RWPE1 (cell line): ENCODE measurements around the gene NAA35.
"Not testable (repeated sequence)": the region's sequence is repeated elsewhere in the genome, so short reads cannot be mapped to it uniquely, and the experiment has no call there.

Experiments used
- CTCF ChIA-PET: fragments of 350-600 bp; sonication (Branson Sonifier 250); formaldehyde crosslinking; extraction: SDS; loops from one replicate; lab custom pipeline; 2021; lab: Yijun Ruan, JAX
- POLR2A ChIA-PET: fragments of 400-600 bp; formaldehyde crosslinking; extraction: SDS; loops from one replicate; lab custom pipeline; 2020; ENCODE audit warnings: antibody characterized with exemption; ENCODE audit not compliant: low non-redundant PET; lab: Yijun Ruan, JAX
- DNase-seq: peaks from one replicate; pipeline ENCODE4 v3.0.0; 2012; ENCODE audit warnings: low spot score
- H3K27ac ChIP-seq: fragments of 450-650 bp; 2 replicates; pipeline ENCODE4 v1.5.1; 2017
- TF ChIP-seq, protein P1 (sequence below): fragments of 450-650 bp; conservative IDR thresholded peaks from 2 replicates; pipeline ENCODE4 v1.5.1; 2017; ENCODE audit warnings: low read depth, mild to moderate bottlenecking

The NAA35 gene

DNA sequence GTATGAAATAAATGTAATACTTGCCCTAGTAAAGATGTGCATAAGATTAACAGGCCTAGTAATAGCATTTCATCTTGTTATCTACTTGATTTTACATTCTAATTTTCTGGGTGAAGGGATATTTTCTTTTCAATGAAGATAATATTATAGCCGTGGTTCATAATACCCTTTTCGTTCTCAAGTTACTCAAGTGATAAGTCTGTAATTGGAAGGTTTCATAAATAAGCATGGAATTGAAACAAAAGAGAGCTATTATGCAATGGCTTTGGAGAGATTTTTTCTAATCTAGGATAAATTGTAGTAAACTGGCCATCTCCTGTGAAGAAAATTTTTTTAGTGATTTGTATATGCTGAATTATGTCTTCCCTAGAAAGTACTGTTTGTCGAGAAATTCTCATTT is 19.0 kb downstream of the NAA35 start:
- ChIA-PET POLR2A (interaction anchor here (0.6 kb wide), 1 partner anchor 120 kb away, joined by 4 read pairs; no protein-coding TSS in a partner anchor), CTCF (no interaction called here)
- DNase-seq, result no peak
- TF ChIP-seq, protein P1, sequence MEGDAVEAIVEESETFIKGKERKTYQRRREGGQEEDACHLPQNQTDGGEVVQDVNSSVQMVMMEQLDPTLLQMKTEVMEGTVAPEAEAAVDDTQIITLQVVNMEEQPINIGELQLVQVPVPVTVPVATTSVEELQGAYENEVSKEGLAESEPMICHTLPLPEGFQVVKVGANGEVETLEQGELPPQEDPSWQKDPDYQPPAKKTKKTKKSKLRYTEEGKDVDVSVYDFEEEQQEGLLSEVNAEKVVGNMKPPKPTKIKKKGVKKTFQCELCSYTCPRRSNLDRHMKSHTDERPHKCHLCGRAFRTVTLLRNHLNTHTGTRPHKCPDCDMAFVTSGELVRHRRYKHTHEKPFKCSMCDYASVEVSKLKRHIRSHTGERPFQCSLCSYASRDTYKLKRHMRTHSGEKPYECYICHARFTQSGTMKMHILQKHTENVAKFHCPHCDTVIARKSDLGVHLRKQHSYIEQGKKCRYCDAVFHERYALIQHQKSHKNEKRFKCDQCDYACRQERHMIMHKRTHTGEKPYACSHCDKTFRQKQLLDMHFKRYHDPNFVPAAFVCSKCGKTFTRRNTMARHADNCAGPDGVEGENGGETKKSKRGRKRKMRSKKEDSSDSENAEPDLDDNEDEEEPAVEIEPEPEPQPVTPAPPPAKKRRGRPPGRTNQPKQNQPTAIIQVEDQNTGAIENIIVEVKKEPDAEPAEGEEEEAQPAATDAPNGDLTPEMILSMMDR, result no peak
- no peak overlapping the region for H3K27ac ChIP-seq

DNA sequence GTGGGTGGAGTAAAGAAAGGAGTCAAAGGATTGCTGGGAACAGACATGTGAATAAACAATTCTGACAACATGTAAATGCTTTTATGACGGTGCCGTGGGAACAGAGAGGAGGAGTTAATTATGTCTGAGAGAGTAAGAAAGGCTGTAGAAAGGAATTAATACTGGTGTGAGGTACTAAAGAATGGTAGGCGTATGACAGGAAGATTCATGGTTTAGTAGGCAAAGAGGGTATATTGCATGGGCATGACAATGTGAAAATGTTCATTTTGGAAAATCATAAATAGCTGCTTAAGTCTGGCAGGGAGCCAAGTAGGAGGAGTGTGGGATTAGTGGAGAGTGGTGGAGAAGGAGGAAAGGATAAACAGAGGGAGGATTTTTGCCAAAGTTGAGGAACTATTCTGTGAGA is 19.7 kb downstream of the NAA35 start:
- ChIA-PET POLR2A (no interaction called here), CTCF (interaction anchor here (0.6 kb wide), 1 partner anchor 384 kb away, joined by 3 read pairs; no protein-coding TSS in a partner anchor)
- no peak for DNase-seq
- TF ChIP-seq, protein P1, result no peak
- H3K27ac ChIP-seq, result no peak overlapping the region

DNA sequence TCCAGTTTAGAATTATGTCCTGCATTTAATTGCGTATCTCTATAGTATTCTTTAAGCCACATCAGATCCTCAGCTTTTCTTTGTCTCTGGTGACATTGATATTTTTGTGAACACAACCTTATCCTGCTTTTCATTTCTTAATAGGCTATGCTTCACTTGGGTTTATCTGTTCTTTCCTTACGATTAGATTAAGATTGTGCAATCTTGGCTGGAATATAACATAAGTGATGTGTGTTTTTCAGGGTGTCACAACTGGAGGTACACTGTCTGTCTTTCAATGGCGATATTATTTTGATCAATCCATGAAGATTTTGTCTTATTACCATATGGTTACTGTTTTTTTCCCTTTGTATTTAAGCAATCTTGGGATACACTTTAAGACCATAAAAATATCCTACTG is 23.6 kb downstream of the NAA35 start:
- ChIA-PET POLR2A (no interaction called here), CTCF (no interaction called here)
- DNase-seq, result no peak

DNA sequence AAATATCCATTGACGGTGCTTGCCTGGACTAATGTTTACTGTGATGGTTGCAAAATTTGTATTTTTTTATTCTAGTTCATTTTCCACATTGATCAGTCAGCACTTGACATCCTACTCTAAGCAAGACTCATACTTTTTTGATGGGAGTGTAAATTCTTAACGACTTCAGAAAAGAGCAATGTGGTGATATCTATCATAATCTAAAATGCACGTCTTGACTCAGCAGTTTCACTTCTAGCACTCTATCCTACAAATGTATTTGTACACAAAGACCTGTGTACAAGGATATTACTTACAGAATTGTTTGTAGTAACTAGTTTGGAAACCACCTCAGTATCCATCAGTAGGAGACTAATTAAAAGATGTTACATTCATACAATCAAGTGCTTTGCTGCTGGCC is 24.0 kb downstream of the NAA35 start:
- CTCF ChIA-PET, result no interaction called here
- POLR2A ChIA-PET, result no interaction called here
- TF ChIP-seq, protein P1, result no peak
- no peak for DNase-seq
- no peak overlapping the region for H3K27ac ChIP-seq

More for the DNA sequence above, 23.6 kb downstream of the NAA35 start:
- no peak overlapping the region for H3K27ac ChIP-seq
- TF ChIP-seq, protein P1, result no peak

DNA sequence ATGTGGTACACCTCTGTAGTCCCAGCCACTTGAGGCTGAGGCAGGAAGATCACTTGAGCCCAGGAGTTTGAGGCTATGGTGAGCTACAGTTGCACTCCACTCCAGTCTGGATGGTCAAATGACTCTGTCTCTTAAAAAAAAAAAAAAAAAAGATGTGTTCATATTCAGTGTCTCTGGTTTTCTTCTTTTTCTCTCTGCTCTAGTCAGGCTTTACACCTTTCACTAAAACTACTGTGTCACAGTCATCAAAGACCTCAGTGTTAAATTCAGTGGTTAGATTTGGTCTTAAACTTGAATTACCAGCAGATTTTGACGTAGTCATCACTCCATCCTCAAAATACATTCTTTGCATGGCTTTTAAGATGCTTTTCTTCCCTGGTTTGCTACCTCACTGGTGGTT is 28.8 kb downstream of the NAA35 start:
- ChIA-PET POLR2A (no interaction called here), CTCF (no interaction called here)
- no peak overlapping the region for H3K27ac ChIP-seq
- TF ChIP-seq, protein P1, result no peak
- no peak for DNase-seq

DNA sequence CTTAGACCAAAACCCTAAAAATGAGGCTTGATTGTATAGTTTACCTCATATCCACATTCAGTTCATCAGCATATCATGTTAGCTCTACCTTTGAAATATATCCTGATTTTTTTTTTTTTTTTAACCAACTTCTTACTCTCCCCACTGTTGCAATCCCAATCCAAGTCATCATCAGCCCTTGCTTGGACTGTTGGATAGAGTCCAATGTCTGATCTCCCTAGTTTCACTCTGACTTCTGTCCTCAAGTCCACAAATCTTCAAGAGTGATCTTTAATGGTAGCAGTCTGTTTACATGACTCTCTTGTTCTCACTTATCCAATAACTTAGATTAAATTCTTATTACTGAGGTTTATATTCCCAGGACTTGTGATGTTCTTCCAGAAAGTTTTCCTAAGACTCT is 30.8 kb downstream of the NAA35 start:
- H3K27ac ChIP-seq, result no peak overlapping the region
- ChIA-PET CTCF (no interaction called here), POLR2A (no interaction called here)
- DNase-seq, result no peak
- TF ChIP-seq, protein P1, result no peak

DNA sequence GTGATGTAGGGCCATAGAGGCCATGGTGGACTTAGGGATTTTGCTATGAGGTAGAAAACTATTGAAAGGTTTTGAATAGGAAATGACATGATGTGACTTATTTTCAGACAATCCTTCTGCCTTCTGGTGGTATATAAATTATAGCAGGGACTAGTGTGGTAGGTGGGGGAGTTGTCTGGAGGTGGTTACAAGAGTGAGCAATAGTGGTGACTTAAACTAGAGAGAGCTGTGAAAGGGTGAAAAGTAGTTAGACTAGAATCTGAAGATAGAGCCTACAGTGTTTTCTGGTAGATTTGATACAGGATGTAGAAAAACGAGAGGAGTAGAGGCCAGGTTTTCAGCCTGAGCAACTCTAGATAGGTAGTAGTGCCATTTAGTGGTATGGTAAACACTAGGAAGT is 32.3 kb downstream of the NAA35 start:
- CTCF ChIA-PET, result no interaction called here
- POLR2A ChIA-PET, result no interaction called here
- TF ChIP-seq, protein P1, result no peak
- no peak for DNase-seq
- no peak overlapping the region for H3K27ac ChIP-seq

DNA sequence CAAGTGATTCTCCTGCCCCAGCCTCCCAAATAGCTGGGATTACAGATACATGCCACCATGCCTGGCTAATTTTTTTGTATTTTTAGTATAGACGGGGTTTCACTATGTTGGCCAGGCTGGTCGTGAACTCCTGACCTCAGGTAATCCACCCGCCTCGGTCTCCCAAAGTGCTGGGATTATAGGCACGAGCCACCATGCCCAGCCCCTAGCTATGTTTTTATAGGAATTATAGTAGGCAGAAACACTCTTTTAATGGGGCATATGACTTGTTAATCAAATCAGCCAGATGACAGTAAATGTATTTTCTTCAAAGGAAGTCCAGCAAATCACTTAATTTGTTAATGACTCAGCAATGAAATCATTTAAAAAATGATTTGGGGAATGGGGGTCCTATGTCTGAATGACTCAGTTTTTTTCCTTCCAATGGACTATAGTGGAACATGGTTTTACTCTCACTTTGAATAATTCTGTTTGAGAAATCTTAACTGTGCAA is 33.2 kb downstream of the NAA35 start:
- DNase-seq, POLR2A ChIA-PET, H3K27ac ChIP-seq, CTCF ChIA-PET: not testable (repeated sequence)
